ENCODE results near the gene CTLA4. TPM values are rescaled to one million over a fixed set of nuclear protein-coding genes. Genes with fewer than 3 reads are reported as not detected.

The CTLA4 gene
- total RNA-seq, 2 experiments from 2014 or later, result not detected

GRCh38 chr2:203859030-203859789 is 8.4 kb upstream of the CTLA4 start:
- H3K36me3 ChIP-seq (ENCODE audit: insufficient read depth, low read length), result no peaks in the 10 kb centered on the region
- POLR2A ChIA-PET, result interaction anchor here (0.8 to 2.1 kb wide), 3 partner anchors 10 to 428 kb away, joined by 3 to 9 read pairs (median 8); no protein-coding TSS in a partner anchor
- peaks cover 10% of the 10 kb centered on the region for H3K4me1 ChIP-seq (ENCODE audit: insufficient read depth, low read length, poor library complexity, severe bottlenecking)
- no peak overlapping the region for H3K4me2 ChIP-seq (ENCODE audit: low read length)
- H3K9me2 ChIP-seq (ENCODE audit: insufficient read depth, low read length), result no peaks in the 10 kb centered on the region
- no peaks in the 10 kb centered on the region for H3K79me2 ChIP-seq (ENCODE audit: insufficient read depth, low read depth, low read length)
- no TSS peak for BruUV-seq (replicated peaks)
- DNase-seq (ENCODE audit: low spot score), result no peak
- H3K4me3 ChIP-seq (ENCODE audit: low read depth, low read length, poor library complexity, severe bottlenecking), result no peak overlapping the region
- no peak overlapping the region for H2AFZ ChIP-seq (ENCODE audit: low read length)
- TF ChIP-seq, protein P1, sequence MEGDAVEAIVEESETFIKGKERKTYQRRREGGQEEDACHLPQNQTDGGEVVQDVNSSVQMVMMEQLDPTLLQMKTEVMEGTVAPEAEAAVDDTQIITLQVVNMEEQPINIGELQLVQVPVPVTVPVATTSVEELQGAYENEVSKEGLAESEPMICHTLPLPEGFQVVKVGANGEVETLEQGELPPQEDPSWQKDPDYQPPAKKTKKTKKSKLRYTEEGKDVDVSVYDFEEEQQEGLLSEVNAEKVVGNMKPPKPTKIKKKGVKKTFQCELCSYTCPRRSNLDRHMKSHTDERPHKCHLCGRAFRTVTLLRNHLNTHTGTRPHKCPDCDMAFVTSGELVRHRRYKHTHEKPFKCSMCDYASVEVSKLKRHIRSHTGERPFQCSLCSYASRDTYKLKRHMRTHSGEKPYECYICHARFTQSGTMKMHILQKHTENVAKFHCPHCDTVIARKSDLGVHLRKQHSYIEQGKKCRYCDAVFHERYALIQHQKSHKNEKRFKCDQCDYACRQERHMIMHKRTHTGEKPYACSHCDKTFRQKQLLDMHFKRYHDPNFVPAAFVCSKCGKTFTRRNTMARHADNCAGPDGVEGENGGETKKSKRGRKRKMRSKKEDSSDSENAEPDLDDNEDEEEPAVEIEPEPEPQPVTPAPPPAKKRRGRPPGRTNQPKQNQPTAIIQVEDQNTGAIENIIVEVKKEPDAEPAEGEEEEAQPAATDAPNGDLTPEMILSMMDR (conservative IDR thresholded peaks at IDR 0.05; ENCODE audit: low read length), result no peak
- no peak for TF ChIP-seq EZH2phosphoT487 (IDR thresholded peaks at IDR 0.05; ENCODE audit: borderline replicate concordance, low read depth, low read length)
- H3K27ac ChIP-seq (ENCODE audit: low read depth, low read length, poor library complexity, severe bottlenecking), result no peak overlapping the region
- no peaks in the 10 kb centered on the region for H3K9me3 ChIP-seq (ENCODE audit: low read length)
- intact Hi-C loops (cut with micrococcal nuclease; ENCODE audit: unreplicated experiment), result no loop called here
- H4K20me1 ChIP-seq (ENCODE audit: insufficient read depth, low read length), result no peaks in the 10 kb centered on the region
- CTCF ChIA-PET (ENCODE audit: unreplicated experiment), result no interaction called here

GRCh38 chr2:203861197-203861596 is 6.4 kb upstream of the CTLA4 start:
- H3K9me2 ChIP-seq (ENCODE audit: insufficient read depth, low read length), result no peaks in the 10 kb centered on the region
- no peaks in the 10 kb centered on the region for H4K20me1 ChIP-seq (ENCODE audit: insufficient read depth, low read length)
- H3K4me1 ChIP-seq (ENCODE audit: insufficient read depth, low read length, poor library complexity, severe bottlenecking), result peaks cover 10% of the 10 kb centered on the region
- H3K27ac ChIP-seq (ENCODE audit: low read depth, low read length, poor library complexity, severe bottlenecking), result no peak overlapping the region
- H3K9me3 ChIP-seq (ENCODE audit: low read length), result no peaks in the 10 kb centered on the region
- POLR2A ChIA-PET, result interaction anchor here (0.7 to 1.7 kb wide), 5 partner anchors 9 to 299 kb away, joined by 3 to 5 read pairs (median 3); no protein-coding TSS in a partner anchor
- no peak for TF ChIP-seq EZH2phosphoT487 (IDR thresholded peaks at IDR 0.05; ENCODE audit: borderline replicate concordance, low read depth, low read length)
- peak overlapping the region; percentile 23 for H3K4me2 ChIP-seq (ENCODE audit: low read length)
- intact Hi-C loops (cut with micrococcal nuclease; ENCODE audit: unreplicated experiment), result no loop called here
- no TSS peak for BruUV-seq (replicated peaks)
- H3K79me2 ChIP-seq (ENCODE audit: insufficient read depth, low read depth, low read length), result no peaks in the 10 kb centered on the region
- H2AFZ ChIP-seq (ENCODE audit: low read length), result no peak overlapping the region
- DNase-seq (ENCODE audit: low spot score), result no peak
- no peak overlapping the region for H3K4me3 ChIP-seq (ENCODE audit: low read depth, low read length, poor library complexity, severe bottlenecking)
- CTCF ChIA-PET (ENCODE audit: unreplicated experiment), result no interaction called here
- H3K36me3 ChIP-seq (ENCODE audit: insufficient read depth, low read length), result no peaks in the 10 kb centered on the region

DNA sequence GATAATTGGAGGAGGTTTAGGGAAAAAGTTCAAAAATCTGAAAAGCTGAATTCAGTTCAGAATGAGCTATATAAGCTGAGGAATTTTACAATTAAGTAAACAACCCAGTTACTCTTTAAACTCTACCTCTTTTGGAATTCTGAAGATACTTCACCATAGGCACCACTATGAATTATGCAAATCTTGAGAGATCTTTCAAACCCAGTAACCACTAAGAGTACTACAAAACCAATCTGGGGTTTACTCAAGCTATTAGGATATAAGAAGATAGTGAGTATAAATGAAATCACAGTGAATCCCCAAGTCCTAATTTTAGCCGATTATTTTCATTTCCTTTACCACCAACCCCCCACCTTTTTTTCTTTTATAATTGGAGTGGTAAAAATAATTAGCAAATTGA is 6.0 kb upstream of the CTLA4 start:
- POLR2A ChIA-PET, result interaction anchor here (0.6 to 1.7 kb wide), 6 partner anchors 8 to 299 kb away, joined by 3 to 5 read pairs (median 3); no protein-coding TSS in a partner anchor
- Histone ChIP-seq H3K4me2 (ENCODE audit: low read length) (peak overlapping the region; percentile 23; the same call in 1 of the 2 replicates), H3K9me3 (ENCODE audit: low read length) (no peaks in the 10 kb centered on the region), H3K4me1 (ENCODE audit: insufficient read depth, low read length, poor library complexity, severe bottlenecking) (peaks cover 10% of the 10 kb centered on the region), H3K4me3 (ENCODE audit: low read depth, low read length, poor library complexity, severe bottlenecking) (no peak overlapping the region), H3K36me3 (ENCODE audit: insufficient read depth, low read length) (no peaks in the 10 kb centered on the region), H3K79me2 (ENCODE audit: insufficient read depth, low read depth, low read length) (no peaks in the 10 kb centered on the region), H2AFZ (ENCODE audit: low read length) (no peak overlapping the region), H4K20me1 (ENCODE audit: insufficient read depth, low read length) (no peaks in the 10 kb centered on the region), H3K27ac (ENCODE audit: low read depth, low read length, poor library complexity, severe bottlenecking) (no peak overlapping the region), H3K9me2 (ENCODE audit: insufficient read depth, low read length) (no peaks in the 10 kb centered on the region)
- CTCF ChIA-PET (ENCODE audit: unreplicated experiment), result no interaction called here
- TF ChIP-seq, protein P1 (conservative IDR thresholded peaks at IDR 0.05; ENCODE audit: low read length), result no peak
- no peak for TF ChIP-seq EZH2phosphoT487 (IDR thresholded peaks at IDR 0.05; ENCODE audit: borderline replicate concordance, low read depth, low read length)
- intact Hi-C loops (cut with micrococcal nuclease; ENCODE audit: unreplicated experiment), result no loop called here
- DNase-seq (ENCODE audit: low spot score), result no peak
- no TSS peak for BruUV-seq (replicated peaks)

Measured in OCI-LY7 (cell line).